ENCODE results near the gene STAT2. TPM values are rescaled to one million over a fixed set of nuclear protein-coding genes. Genes with fewer than 3 reads are reported as not detected.

The STAT2 gene
- total and polyA plus RNA-seq, 9 of the 15 experiments (the other 6 are each of a cell fraction or from before 2014, with no cell fraction given) = 15.5 to 46.9 (median 40.1) TPM

DNA sequence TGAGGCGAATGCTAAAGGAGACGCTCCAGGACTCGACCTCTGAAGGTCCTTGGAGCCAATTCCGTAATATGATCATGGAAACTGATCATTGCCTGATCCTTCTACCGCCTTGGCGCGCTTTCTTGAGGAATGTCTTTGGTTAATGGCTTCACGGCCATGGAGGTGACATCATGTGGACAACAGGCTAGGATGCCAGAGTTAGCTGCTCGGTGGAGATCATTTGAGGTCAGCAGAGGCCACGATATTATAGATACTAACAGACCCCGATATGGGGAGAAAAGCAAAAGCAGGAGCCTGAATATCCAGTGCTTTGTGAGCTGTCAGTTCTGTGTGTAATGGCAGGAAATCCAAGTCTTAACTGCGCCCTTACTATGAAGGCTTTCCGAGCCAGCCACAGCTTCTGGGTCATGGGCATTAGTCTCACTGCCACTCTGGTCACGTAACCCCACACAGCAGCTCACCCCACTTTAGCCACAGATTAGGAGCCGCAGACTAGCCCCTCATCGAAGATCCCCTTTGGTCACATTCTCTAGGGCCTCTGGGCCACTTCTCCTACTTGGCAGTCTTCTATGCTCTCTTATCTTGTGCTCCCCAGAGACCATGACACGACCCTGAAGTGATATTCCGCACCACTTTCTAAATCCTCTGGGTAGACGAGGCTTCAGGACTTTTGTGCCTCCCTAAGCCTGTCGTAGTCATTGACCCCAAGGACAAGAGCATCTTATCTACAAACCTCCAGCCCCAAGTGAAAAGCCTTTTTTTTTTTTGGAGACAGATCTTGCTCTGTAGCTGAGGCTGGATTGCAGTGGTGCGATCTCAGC, 59.1 kb downstream of the STAT2 start (continued):
- TF ChIP-seq, protein P1, sequence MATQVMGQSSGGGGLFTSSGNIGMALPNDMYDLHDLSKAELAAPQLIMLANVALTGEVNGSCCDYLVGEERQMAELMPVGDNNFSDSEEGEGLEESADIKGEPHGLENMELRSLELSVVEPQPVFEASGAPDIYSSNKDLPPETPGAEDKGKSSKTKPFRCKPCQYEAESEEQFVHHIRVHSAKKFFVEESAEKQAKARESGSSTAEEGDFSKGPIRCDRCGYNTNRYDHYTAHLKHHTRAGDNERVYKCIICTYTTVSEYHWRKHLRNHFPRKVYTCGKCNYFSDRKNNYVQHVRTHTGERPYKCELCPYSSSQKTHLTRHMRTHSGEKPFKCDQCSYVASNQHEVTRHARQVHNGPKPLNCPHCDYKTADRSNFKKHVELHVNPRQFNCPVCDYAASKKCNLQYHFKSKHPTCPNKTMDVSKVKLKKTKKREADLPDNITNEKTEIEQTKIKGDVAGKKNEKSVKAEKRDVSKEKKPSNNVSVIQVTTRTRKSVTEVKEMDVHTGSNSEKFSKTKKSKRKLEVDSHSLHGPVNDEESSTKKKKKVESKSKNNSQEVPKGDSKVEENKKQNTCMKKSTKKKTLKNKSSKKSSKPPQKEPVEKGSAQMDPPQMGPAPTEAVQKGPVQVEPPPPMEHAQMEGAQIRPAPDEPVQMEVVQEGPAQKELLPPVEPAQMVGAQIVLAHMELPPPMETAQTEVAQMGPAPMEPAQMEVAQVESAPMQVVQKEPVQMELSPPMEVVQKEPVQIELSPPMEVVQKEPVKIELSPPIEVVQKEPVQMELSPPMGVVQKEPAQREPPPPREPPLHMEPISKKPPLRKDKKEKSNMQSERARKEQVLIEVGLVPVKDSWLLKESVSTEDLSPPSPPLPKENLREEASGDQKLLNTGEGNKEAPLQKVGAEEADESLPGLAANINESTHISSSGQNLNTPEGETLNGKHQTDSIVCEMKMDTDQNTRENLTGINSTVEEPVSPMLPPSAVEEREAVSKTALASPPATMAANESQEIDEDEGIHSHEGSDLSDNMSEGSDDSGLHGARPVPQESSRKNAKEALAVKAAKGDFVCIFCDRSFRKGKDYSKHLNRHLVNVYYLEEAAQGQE (IDR thresholded peaks at IDR 0.05; ENCODE audit: borderline replicate concordance) = no peak
- TF ChIP-seq, protein P1 (CRISPR knock-in tag; IDR thresholded peaks at IDR 0.05; ENCODE audit: low read depth) = no peak
- TF ChIP-seq ZNF311 (CRISPR knock-in tag; IDR thresholded peaks at IDR 0.05) = no peak
- no peak for TF ChIP-seq RFX5 (IDR thresholded peaks at IDR 0.05; ENCODE audit: low read depth, low read length)
- TF ChIP-seq MEIS2 (IDR thresholded peaks at IDR 0.05; ENCODE audit: partially characterized antibody) = peak; percentile 5
- TF ChIP-seq, protein P2, sequence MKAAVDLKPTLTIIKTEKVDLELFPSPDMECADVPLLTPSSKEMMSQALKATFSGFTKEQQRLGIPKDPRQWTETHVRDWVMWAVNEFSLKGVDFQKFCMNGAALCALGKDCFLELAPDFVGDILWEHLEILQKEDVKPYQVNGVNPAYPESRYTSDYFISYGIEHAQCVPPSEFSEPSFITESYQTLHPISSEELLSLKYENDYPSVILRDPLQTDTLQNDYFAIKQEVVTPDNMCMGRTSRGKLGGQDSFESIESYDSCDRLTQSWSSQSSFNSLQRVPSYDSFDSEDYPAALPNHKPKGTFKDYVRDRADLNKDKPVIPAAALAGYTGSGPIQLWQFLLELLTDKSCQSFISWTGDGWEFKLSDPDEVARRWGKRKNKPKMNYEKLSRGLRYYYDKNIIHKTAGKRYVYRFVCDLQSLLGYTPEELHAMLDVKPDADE (conservative IDR thresholded peaks at IDR 0.05; ENCODE audit: control insufficient read depth, low read depth, low read length) = no peak
- TF ChIP-seq POLR3G (IDR thresholded peaks at IDR 0.05; ENCODE audit: extremely low read depth, insufficient read length, insufficient replicate concordance) = no peak
- TF ChIP-seq BHLHE40 (IDR thresholded peaks at IDR 0.05; ENCODE audit: low read length) = peak; percentile 16; the same call in 1 of the 2 replicates
- TF ChIP-seq, protein P3, sequence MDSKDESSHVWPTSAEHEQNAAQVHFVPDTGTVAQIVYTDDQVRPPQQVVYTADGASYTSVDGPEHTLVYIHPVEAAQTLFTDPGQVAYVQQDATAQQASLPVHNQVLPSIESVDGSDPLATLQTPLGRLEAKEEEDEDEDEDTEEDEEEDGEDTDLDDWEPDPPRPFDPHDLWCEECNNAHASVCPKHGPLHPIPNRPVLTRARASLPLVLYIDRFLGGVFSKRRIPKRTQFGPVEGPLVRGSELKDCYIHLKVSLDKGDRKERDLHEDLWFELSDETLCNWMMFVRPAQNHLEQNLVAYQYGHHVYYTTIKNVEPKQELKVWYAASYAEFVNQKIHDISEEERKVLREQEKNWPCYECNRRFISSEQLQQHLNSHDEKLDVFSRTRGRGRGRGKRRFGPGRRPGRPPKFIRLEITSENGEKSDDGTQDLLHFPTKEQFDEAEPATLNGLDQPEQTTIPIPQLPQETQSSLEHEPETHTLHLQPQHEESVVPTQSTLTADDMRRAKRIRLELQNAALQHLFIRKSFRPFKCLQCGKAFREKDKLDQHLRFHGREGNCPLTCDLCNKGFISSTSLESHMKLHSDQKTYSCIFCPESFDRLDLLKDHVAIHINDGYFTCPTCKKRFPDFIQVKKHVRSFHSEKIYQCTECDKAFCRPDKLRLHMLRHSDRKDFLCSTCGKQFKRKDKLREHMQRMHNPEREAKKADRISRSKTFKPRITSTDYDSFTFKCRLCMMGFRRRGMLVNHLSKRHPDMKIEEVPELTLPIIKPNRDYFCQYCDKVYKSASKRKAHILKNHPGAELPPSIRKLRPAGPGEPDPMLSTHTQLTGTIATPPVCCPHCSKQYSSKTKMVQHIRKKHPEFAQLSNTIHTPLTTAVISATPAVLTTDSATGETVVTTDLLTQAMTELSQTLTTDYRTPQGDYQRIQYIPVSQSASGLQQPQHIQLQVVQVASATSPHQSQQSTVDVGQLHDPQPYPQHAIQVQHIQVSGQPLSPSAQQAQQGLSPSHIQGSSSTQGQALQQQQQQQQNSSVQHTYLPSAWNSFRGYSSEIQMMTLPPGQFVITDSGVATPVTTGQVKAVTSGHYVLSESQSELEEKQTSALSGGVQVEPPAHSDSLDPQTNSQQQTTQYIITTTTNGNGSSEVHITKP (IDR thresholded peaks at IDR 0.05; ENCODE audit: partially characterized antibody) = peak; percentile 73
- TF ChIP-seq ZNF165 (CRISPR knock-in tag; IDR thresholded peaks at IDR 0.05; ENCODE audit: borderline replicate concordance) = no peak
- TF ChIP-seq, protein P4, sequence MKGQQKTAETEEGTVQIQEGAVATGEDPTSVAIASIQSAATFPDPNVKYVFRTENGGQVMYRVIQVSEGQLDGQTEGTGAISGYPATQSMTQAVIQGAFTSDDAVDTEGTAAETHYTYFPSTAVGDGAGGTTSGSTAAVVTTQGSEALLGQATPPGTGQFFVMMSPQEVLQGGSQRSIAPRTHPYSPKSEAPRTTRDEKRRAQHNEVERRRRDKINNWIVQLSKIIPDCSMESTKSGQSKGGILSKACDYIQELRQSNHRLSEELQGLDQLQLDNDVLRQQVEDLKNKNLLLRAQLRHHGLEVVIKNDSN (CRISPR knock-in tag; IDR thresholded peaks at IDR 0.05) = peak; percentile 37; the same call in 1 of the 2 replicates
- TF ChIP-seq ZNF707 (CRISPR knock-in tag; conservative IDR thresholded peaks at IDR 0.05) = no peak
- peak; percentile 42; the same call in 1 of the 2 replicates for TF ChIP-seq KLF16 (IDR thresholded peaks at IDR 0.05)

Measured in K562 (cell line).